SK-N-SH treated with all-trans-retinoic acid at 6 μM for 48 hours (cell line): Measurements from ENCODE around the gene MRPS27.

Experiments used
- TF ChIP-seq, protein P1 (sequence below): fragments of 250-450 bp; sonication (Bioruptor Pico); IDR thresholded peaks from 2 replicates; pipeline ENCODE4 v1.8.0; 2020; ENCODE audit warnings: mild to moderate bottlenecking, moderate library complexity, borderline replicate concordance
- TF ChIP-seq, protein P2 (sequence below): fragments of 250-450 bp; sonication (Bioruptor Pico); IDR thresholded peaks from 2 replicates; pipeline ENCODE4 v1.8.0; 2021; ENCODE audit warnings: low read depth, mild to moderate bottlenecking, moderate library complexity, borderline replicate concordance

DNA sequence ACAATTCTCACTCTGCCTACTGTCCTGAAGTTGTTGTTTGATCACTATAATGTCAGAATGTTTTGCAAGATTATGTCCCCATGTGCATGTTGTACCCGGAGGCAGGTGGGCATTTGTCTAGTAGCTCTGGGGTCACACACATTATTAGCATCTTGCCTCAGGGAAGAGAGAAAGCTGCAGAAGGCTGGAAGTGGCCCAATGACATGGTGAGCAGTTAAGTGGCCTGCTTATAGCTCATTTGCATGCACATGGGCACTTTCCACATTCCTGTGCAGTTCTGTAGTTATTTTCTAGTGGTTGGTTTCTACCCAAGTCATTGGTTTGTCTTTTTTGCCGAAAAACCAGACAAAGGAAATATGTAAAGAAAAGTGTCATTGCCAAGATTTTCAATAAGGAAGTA is 131.9 kb downstream of the MRPS27 start:
- TF ChIP-seq, protein P1, sequence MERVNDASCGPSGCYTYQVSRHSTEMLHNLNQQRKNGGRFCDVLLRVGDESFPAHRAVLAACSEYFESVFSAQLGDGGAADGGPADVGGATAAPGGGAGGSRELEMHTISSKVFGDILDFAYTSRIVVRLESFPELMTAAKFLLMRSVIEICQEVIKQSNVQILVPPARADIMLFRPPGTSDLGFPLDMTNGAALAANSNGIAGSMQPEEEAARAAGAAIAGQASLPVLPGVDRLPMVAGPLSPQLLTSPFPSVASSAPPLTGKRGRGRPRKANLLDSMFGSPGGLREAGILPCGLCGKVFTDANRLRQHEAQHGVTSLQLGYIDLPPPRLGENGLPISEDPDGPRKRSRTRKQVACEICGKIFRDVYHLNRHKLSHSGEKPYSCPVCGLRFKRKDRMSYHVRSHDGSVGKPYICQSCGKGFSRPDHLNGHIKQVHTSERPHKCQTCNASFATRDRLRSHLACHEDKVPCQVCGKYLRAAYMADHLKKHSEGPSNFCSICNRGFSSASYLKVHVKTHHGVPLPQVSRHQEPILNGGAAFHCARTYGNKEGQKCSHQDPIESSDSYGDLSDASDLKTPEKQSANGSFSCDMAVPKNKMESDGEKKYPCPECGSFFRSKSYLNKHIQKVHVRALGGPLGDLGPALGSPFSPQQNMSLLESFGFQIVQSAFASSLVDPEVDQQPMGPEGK = no peak
- TF ChIP-seq, protein P2, sequence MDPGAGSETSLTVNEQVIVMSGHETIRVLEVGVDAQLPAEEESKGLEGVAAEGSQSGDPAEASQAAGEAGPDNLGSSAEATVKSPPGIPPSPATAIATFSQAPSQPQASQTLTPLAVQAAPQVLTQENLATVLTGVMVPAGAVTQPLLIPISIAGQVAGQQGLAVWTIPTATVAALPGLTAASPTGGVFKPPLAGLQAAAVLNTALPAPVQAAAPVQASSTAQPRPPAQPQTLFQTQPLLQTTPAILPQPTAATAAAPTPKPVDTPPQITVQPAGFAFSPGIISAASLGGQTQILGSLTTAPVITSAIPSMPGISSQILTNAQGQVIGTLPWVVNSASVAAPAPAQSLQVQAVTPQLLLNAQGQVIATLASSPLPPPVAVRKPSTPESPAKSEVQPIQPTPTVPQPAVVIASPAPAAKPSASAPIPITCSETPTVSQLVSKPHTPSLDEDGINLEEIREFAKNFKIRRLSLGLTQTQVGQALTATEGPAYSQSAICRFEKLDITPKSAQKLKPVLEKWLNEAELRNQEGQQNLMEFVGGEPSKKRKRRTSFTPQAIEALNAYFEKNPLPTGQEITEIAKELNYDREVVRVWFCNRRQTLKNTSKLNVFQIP (CRISPR knock-in tag) = no peak
